Sigmoid colon (tissue), 7 donors: ENCODE measurements around the gene THOC7. TPM values are rescaled to one million over a fixed set of nuclear protein-coding genes. Genes with fewer than 3 reads are reported as not detected.

Source experiments
- DNase-seq: peaks from one replicate; pipeline ENCODE4 v3.0.0-alpha.2; 2019
- H3K27ac ChIP-seq, 4 donors: fragments of 200-600 bp; sonication (generic); one replicate each; pipeline ENCODE4 v1.5.1; 2016 to 2019; ENCODE audit warnings: mild to moderate bottlenecking in 1 of 4
- H3K27me3 ChIP-seq, 3 donors: fragments of 200-600 bp; sonication (generic); one replicate each; pipeline ENCODE4 v1.5.1; 2019; ENCODE audit warnings: mild to moderate bottlenecking in 1 of 3
- H3K36me3 ChIP-seq, 4 donors: fragments of 200-600 bp; sonication (generic); one replicate each; pipeline ENCODE4 v1.5.1; 2016 to 2019
- H3K4me1 ChIP-seq, 4 donors: fragments of 200-600 bp; sonication (generic); one replicate each; pipeline ENCODE4 v1.5.1; 2017 to 2019
- H3K4me3 ChIP-seq, 4 donors: fragments of 200-600 bp; sonication (generic); one replicate each; pipeline ENCODE4 v1.5.1; 2017 to 2019; ENCODE audit warnings: mild to moderate bottlenecking in 2 of 4, moderate library complexity in 1 of 4
- H3K9me3 ChIP-seq, 4 donors: fragments of 200-600 bp in 3 of 4; sonication (generic) in 3 of 4; one replicate each; pipeline versions ENCODE4 v1.5.1 to v1.6.1; 2013 to 2019
- CTCF ChIP-seq, 4 experiments: fragments of 450-650 bp in 3 of 4; fragments of 200-600 bp in 1 of 4; IDR thresholded peaks; one replicate each; pipeline ENCODE4 v1.5.1; 2016 to 2019; ENCODE audit warnings: antibody characterized with exemption in 4 of 4, mild to moderate bottlenecking in 3 of 4, moderate library complexity in 2 of 4
- EP300 ChIP-seq, 4 donors: sonication (generic); formaldehyde crosslinking; IDR thresholded peaks; one replicate each; pipeline ENCODE4 v1.6.1; 2017; ENCODE audit warnings: antibody characterized with exemption in 4 of 4
- POLR2A ChIP-seq, 2 donors: fragments of 450-650 bp; IDR thresholded peaks; one replicate each; pipeline ENCODE4 v1.6.1; 2016; ENCODE audit warnings: antibody characterized with exemption in 2 of 2, mild to moderate bottlenecking in 2 of 2, moderate library complexity in 2 of 2
- POLR2AphosphoS5 ChIP-seq, 4 donors: sonication (generic); formaldehyde crosslinking; IDR thresholded peaks; one replicate each; pipeline ENCODE4 v1.6.1; 2017; ENCODE audit warnings: antibody characterized with exemption in 4 of 4
- WGBS, 2 donors: extraction: QIAGEN DNeasy Blood & Tissue Kit; methylation state at CpG; one replicate each; pipeline ENCODE4 v1.1.7; 2013; 5-methylcytosine and 5-hydroxymethylcytosine counted together
- intact Hi-C: fragments of 100-400 bp; cut with DNase I; formaldehyde crosslinking; loops from one replicate; pipeline ENCODE4 v1.15.1; 2023
- polyA plus RNA-seq, 3 donors: library from polyadenylated mRNA; stranded (reverse); fragments of 200-250 nt; gene quantifications; one replicate each; pipeline ENCODE4 v1.2.3, GENCODE V29; 2013
- total RNA-seq, 4 donors: library from RNA; depleted of rRNA; stranded (reverse); fragments of >200 nt; gene quantifications; one replicate each; pipeline ENCODE4 v1.1.0, GENCODE V29; 2016
- donor health status: healthy with polysubstance abuse.
- donor health status: Bipolar disorder and iron deficiency.
- donor health status: healthy.

Gene THOC7
- total and polyA plus RNA-seq, 7 donors = 59.7 to 129 (median 110) TPM

- TF ChIP-seq POLR2AphosphoS5 (IDR thresholded peaks at IDR 0.05) = no peak
- no peak for TF ChIP-seq EP300 (IDR thresholded peaks at IDR 0.05)
- no peak for TF ChIP-seq POLR2A (IDR thresholded peaks at IDR 0.05)
- TF ChIP-seq CTCF (IDR thresholded peaks at IDR 0.05) = no peak
- 33 to 71% methylated on average over 5 of the region's 5 CpGs for WGBS, 2 donors
- H3K4me3 ChIP-seq = no peak overlapping the region
- no peak overlapping the region for H3K27ac ChIP-seq
- H3K27me3 ChIP-seq = no peaks in the 10 kb centered on the region
- H3K4me1 ChIP-seq = peaks cover 0 to 3% (median 2%) of the 10 kb centered on the region in 4 donors
- H3K36me3 ChIP-seq = no peaks in the 10 kb centered on the region
- no peak for DNase-seq
- no peaks in the 10 kb centered on the region for H3K9me3 ChIP-seq
- intact Hi-C loops = loop anchor here (5.0 kb wide), 2 partner anchors 465 to 1195 kb away; no protein-coding TSS in a partner anchor
Observed at GRCh38 chr3:63817225-63817624, 46.4 kb downstream of the THOC7 start.

- Histone ChIP-seq H3K27me3 (no peaks in the 10 kb centered on the region), H3K9me3 (no peaks in the 10 kb centered on the region), H3K4me3 (no peak overlapping the region), H3K36me3 (no peaks in the 10 kb centered on the region), H3K27ac (no peak overlapping the region), H3K4me1 (peaks cover 0 to 3% (median 2%) of the 10 kb centered on the region in 4 donors)
- intact Hi-C loops = no loop called here
- WGBS, 2 donors = 89 to 91% methylated on average over 3 of the region's 3 CpGs
- TF ChIP-seq CTCF (IDR thresholded peaks at IDR 0.05) (no peak), EP300 (IDR thresholded peaks at IDR 0.05) (no peak), POLR2A (IDR thresholded peaks at IDR 0.05) (no peak), POLR2AphosphoS5 (IDR thresholded peaks at IDR 0.05) (no peak)
- no peak for DNase-seq
Observed at GRCh38 chr3:63814237-63814636, 49.4 kb downstream of the THOC7 start.

GRCh38 chr3:63809607-63810006 lies 54.0 kb downstream of the THOC7 start:
- H3K4me1 ChIP-seq = no peaks in the 10 kb centered on the region
- no peaks in the 10 kb centered on the region for H3K27me3 ChIP-seq
- no peak overlapping the region for H3K4me3 ChIP-seq
- TF ChIP-seq EP300 (IDR thresholded peaks at IDR 0.05) = no peak
- TF ChIP-seq POLR2AphosphoS5 (IDR thresholded peaks at IDR 0.05) = no peak
- TF ChIP-seq POLR2A (IDR thresholded peaks at IDR 0.05) = no peak
- no peak for TF ChIP-seq CTCF (IDR thresholded peaks at IDR 0.05)
- 82 to 83% methylated on average over 6 of the region's 6 CpGs for WGBS, 2 donors
- no peak for DNase-seq
- no peaks in the 10 kb centered on the region for H3K36me3 ChIP-seq
- no peak overlapping the region for H3K27ac ChIP-seq
- intact Hi-C loops = no loop called here
- no peaks in the 10 kb centered on the region for H3K9me3 ChIP-seq

- TF ChIP-seq POLR2AphosphoS5 (IDR thresholded peaks at IDR 0.05) (no peak), CTCF (IDR thresholded peaks at IDR 0.05) (no peak), POLR2A (IDR thresholded peaks at IDR 0.05) (no peak), EP300 (IDR thresholded peaks at IDR 0.05) (no peak)
- H3K27me3 ChIP-seq = no peaks in the 10 kb centered on the region
- no peak overlapping the region for H3K4me3 ChIP-seq
- DNase-seq = no peak
- no peaks in the 10 kb centered on the region for H3K4me1 ChIP-seq
- no peak overlapping the region for H3K27ac ChIP-seq
- intact Hi-C loops = no loop called here
- WGBS, 2 donors = 77 to 85% methylated on average over 3 of the region's 3 CpGs
- no peaks in the 10 kb centered on the region for H3K9me3 ChIP-seq
- no peaks in the 10 kb centered on the region for H3K36me3 ChIP-seq
Observed at GRCh38 chr3:63808633-63809032, 55.0 kb downstream of the THOC7 start.

GRCh38 chr3:63807961-63808565 lies 55.5 kb downstream of the THOC7 start:
- H3K36me3 ChIP-seq = no peaks in the 10 kb centered on the region
- H3K4me1 ChIP-seq = no peaks in the 10 kb centered on the region
- H3K27me3 ChIP-seq = no peaks in the 10 kb centered on the region
- WGBS, 2 donors = 82 to 90% methylated on average over 5 of the region's 5 CpGs
- DNase-seq = no peak
- TF ChIP-seq CTCF (IDR thresholded peaks at IDR 0.05) (no peak), POLR2A (IDR thresholded peaks at IDR 0.05) (no peak), POLR2AphosphoS5 (IDR thresholded peaks at IDR 0.05) (no peak), EP300 (IDR thresholded peaks at IDR 0.05) (no peak)
- no peak overlapping the region for H3K27ac ChIP-seq
- intact Hi-C loops = no loop called here
- H3K9me3 ChIP-seq = no peaks in the 10 kb centered on the region
- H3K4me3 ChIP-seq = no peak overlapping the region
